Astrocyte (in vitro differentiated cells and primary cell): ENCODE results near the gene SAA4. TPM values are rescaled to one million over a fixed set of nuclear protein-coding genes. Genes with fewer than 3 reads are reported as not detected.

Experiments
- DNase-seq: peaks from one replicate; pipeline ENCODE4 v3.0.0-alpha.2; 2010; ENCODE audit warnings: low read depth
- FAIRE-seq: peaks from 2 replicates; lab custom pipeline; 2011; peaks lifted over from hg19 to GRCh38; lab: Jason Lieb, UNC
- H2AFZ ChIP-seq: 2 replicates; pipeline ENCODE4 v1.6.0; 2012; ENCODE audit warnings: low read depth, low read length, inconsistent platforms
- H3K27ac ChIP-seq: 2 replicates; pipeline ENCODE4 v1.5.1; 2011; ENCODE audit warnings: low read depth, low read length, inconsistent platforms
- H3K27me3 ChIP-seq: 2 replicates; pipeline ENCODE4 v1.6.0; 2011; ENCODE audit warnings: low read length, inconsistent platforms; ENCODE audit not compliant: insufficient read depth
- H3K36me3 ChIP-seq: 2 replicates; pipeline ENCODE4 v1.5.1; 2011; ENCODE audit warnings: low read length, inconsistent platforms; ENCODE audit not compliant: insufficient read depth
- H3K4me1 ChIP-seq: 2 replicates; pipeline ENCODE4 v1.5.1; 2011; ENCODE audit warnings: low read length, inconsistent platforms; ENCODE audit not compliant: insufficient read depth
- H3K4me2 ChIP-seq: 2 replicates; pipeline ENCODE4 v1.6.0; 2012; ENCODE audit warnings: low read length, inconsistent platforms
- H3K4me3 ChIP-seq: 2 replicates; pipeline ENCODE4 v1.5.1; 2011; ENCODE audit warnings: low read depth, mild to moderate bottlenecking, low read length, inconsistent platforms; ENCODE audit not compliant: insufficient read depth
- H3K79me2 ChIP-seq: 2 replicates; pipeline ENCODE4 v1.6.0; 2012; ENCODE audit warnings: mild to moderate bottlenecking, low read length, inconsistent platforms; ENCODE audit not compliant: insufficient read depth
- H3K9ac ChIP-seq: 2 replicates; pipeline ENCODE4 v1.6.0; 2012; ENCODE audit warnings: mild to moderate bottlenecking, low read length, inconsistent platforms
- H3K9me3 ChIP-seq: 2 replicates; pipeline ENCODE4 v1.5.1; 2012; ENCODE audit warnings: low read depth, mild to moderate bottlenecking, low read length, inconsistent platforms; ENCODE audit not compliant: insufficient read depth
- H4K20me1 ChIP-seq: 2 replicates; pipeline ENCODE4 v1.6.0; 2012; ENCODE audit warnings: low read length, inconsistent platforms; ENCODE audit not compliant: insufficient read depth
- H3K27ac Mint-ChIP-seq: one replicate; pipeline ENCODE4 v1.8.0; 2021; ENCODE audit warnings: mild to moderate bottlenecking, mixed read lengths; ENCODE audit not compliant: unreplicated experiment
- H3K27me3 Mint-ChIP-seq: one replicate; pipeline ENCODE4 v1.8.0; 2021; ENCODE audit warnings: low read depth, mixed read lengths; ENCODE audit not compliant: unreplicated experiment
- H3K36me3 Mint-ChIP-seq: one replicate; pipeline ENCODE4 v1.8.0; 2021; ENCODE audit warnings: low read depth, mixed read lengths; ENCODE audit not compliant: unreplicated experiment
- H3K4me1 Mint-ChIP-seq: one replicate; pipeline ENCODE4 v1.8.0; 2021; ENCODE audit warnings: low read depth, mixed read lengths; ENCODE audit not compliant: unreplicated experiment
- H3K4me3 Mint-ChIP-seq: one replicate; pipeline ENCODE4 v1.8.0; 2021; ENCODE audit warnings: mild to moderate bottlenecking, moderate library complexity, mixed read lengths; ENCODE audit not compliant: unreplicated experiment
- H3K9me3 Mint-ChIP-seq: one replicate; pipeline ENCODE4 v1.8.0; 2021; ENCODE audit warnings: mild to moderate bottlenecking, mixed read lengths; ENCODE audit not compliant: unreplicated experiment
- EZH2 ChIP-seq: IDR thresholded peaks from 2 replicates; pipeline ENCODE4 v1.6.1; 2012; ENCODE audit warnings: mild to moderate bottlenecking, low read length, inconsistent platforms; ENCODE audit not compliant: insufficient read depth
- total RNA-seq: library from RNA; stranded (reverse); gene quantifications from 2 replicates; pipeline ENCODE4 v1.2.1, GENCODE V29; 2021
- TF ChIP-seq, protein P1 (sequence below): IDR thresholded peaks from 2 replicates; pipeline ENCODE4 v1.5.1; 2011; ENCODE audit warnings: low read depth, mild to moderate bottlenecking, inconsistent platforms, low read length, moderate library complexity; ENCODE audit not compliant: insufficient read depth

SAA4 gene
- total RNA-seq, 1 donor from 2014 or later = not detected

DNA sequence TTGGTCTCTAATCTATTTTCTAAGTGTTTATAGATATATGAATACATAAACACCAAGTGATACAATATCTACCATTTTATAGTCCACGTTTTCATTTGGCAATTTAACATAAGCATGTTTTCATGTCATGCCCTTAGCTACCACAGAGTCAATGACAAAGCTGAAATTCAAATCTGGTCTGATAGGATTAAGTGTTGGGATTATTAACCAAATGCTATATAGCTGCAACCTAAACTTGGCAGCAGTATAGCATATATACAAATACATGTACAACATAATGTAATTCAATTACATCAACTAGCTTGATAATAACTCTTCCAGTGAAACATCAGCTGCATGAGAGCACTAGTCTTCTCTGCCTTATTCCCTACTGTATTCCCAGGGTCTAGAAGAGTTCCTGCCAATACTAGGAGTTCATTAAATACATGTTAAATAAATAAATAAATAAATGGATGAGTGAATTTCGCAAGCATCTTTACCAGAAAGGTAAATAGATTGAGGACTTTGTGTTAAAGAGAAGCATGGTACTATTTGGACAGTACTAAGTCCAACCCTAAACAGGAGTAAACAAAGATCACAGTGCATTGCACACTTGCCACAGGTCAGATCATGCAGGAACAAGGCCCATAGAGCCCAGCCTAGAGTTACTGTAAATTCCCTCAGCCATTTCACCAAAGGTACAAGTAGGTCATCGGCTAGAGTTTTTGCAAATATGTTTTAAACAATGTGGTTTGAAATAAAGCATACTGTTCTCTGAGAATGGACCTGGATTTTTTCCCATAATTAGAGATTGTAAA lies 12.8 kb downstream of the SAA4 start:
- no peak overlapping the region for H3K4me3 Mint-ChIP-seq
- Histone ChIP-seq H3K36me3 (no peaks in the 10 kb centered on the region), H3K9ac (no peak overlapping the region), H3K27ac (no peak overlapping the region), H3K4me3 (no peak overlapping the region), H4K20me1 (no peaks in the 10 kb centered on the region), H3K27me3 (no peaks in the 10 kb centered on the region), H2AFZ (no peak overlapping the region), H3K9me3 (no peaks in the 10 kb centered on the region), H3K4me2 (no peak overlapping the region), H3K4me1 (no peaks in the 10 kb centered on the region), H3K79me2 (no peaks in the 10 kb centered on the region)
- peaks cover 11% of the 10 kb centered on the region for H3K27me3 Mint-ChIP-seq
- DNase-seq (no peak), FAIRE-seq (no peak)
- no peaks in the 10 kb centered on the region for H3K4me1 Mint-ChIP-seq
- peaks cover 4% of the 10 kb centered on the region for H3K9me3 Mint-ChIP-seq
- peaks cover 1% of the 10 kb centered on the region for H3K36me3 Mint-ChIP-seq
- H3K27ac Mint-ChIP-seq = no peak overlapping the region
- TF ChIP-seq, protein P1, sequence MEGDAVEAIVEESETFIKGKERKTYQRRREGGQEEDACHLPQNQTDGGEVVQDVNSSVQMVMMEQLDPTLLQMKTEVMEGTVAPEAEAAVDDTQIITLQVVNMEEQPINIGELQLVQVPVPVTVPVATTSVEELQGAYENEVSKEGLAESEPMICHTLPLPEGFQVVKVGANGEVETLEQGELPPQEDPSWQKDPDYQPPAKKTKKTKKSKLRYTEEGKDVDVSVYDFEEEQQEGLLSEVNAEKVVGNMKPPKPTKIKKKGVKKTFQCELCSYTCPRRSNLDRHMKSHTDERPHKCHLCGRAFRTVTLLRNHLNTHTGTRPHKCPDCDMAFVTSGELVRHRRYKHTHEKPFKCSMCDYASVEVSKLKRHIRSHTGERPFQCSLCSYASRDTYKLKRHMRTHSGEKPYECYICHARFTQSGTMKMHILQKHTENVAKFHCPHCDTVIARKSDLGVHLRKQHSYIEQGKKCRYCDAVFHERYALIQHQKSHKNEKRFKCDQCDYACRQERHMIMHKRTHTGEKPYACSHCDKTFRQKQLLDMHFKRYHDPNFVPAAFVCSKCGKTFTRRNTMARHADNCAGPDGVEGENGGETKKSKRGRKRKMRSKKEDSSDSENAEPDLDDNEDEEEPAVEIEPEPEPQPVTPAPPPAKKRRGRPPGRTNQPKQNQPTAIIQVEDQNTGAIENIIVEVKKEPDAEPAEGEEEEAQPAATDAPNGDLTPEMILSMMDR = no peak
- TF ChIP-seq EZH2 = no peak

GRCh38 chr11:18222814-18223421 lies 13.7 kb downstream of the SAA4 start:
- H3K36me3 ChIP-seq = no peaks in the 10 kb centered on the region
- H3K27ac Mint-ChIP-seq = no peak overlapping the region

More at GRCh38 chr11:18222814-18223421, 13.7 kb downstream of the SAA4 start:
- no peaks in the 10 kb centered on the region for H4K20me1 ChIP-seq
- no peaks in the 10 kb centered on the region for H3K4me1 ChIP-seq
- H3K9ac ChIP-seq = no peak overlapping the region
- H3K4me3 Mint-ChIP-seq = no peak overlapping the region
- no peak for TF ChIP-seq EZH2
- TF ChIP-seq, protein P1 = no peak
- no peaks in the 10 kb centered on the region for H3K79me2 ChIP-seq
- no peak overlapping the region for H3K27ac ChIP-seq
- FAIRE-seq (no peak), DNase-seq (no peak)
- peaks cover 4% of the 10 kb centered on the region for H3K9me3 Mint-ChIP-seq
- H3K9me3 ChIP-seq = no peaks in the 10 kb centered on the region
- H3K4me2 ChIP-seq = no peak overlapping the region
- H3K4me1 Mint-ChIP-seq = no peaks in the 10 kb centered on the region
- no peak overlapping the region for H2AFZ ChIP-seq
- H3K27me3 Mint-ChIP-seq = peaks cover 7% of the 10 kb centered on the region
- peaks cover 1% of the 10 kb centered on the region for H3K36me3 Mint-ChIP-seq
- H3K27me3 ChIP-seq = no peaks in the 10 kb centered on the region
- no peak overlapping the region for H3K4me3 ChIP-seq
